ES-I3 (cell line): ENCODE data around the gene CNBD2.
"Not testable (repeated sequence)": the region's sequence is repeated elsewhere in the genome, so short reads cannot be mapped to it uniquely, and the experiment has no call there.

Source experiments
- H3K36me3 ChIP-seq: 2 replicates; pipeline ENCODE4 v1.6.1; 2013; ENCODE audit warnings: mild to moderate bottlenecking, low read length, control low read depth, moderate library complexity; ENCODE audit not compliant: insufficient read depth
- H3K4me1 ChIP-seq: 2 replicates; pipeline ENCODE4 v1.6.1; 2013; ENCODE audit warnings: mild to moderate bottlenecking, control low read depth, low read length; ENCODE audit not compliant: insufficient read depth
- H3K9ac ChIP-seq: 2 replicates; pipeline ENCODE4 v1.6.1; 2013; ENCODE audit warnings: low read depth, mild to moderate bottlenecking, low read length, moderate library complexity
- H3K9me3 ChIP-seq: 2 replicates; pipeline ENCODE4 v1.6.1; 2013; ENCODE audit warnings: mild to moderate bottlenecking, low read length, moderate library complexity; ENCODE audit not compliant: control insufficient read depth, insufficient read depth

Gene CNBD2

DNA sequence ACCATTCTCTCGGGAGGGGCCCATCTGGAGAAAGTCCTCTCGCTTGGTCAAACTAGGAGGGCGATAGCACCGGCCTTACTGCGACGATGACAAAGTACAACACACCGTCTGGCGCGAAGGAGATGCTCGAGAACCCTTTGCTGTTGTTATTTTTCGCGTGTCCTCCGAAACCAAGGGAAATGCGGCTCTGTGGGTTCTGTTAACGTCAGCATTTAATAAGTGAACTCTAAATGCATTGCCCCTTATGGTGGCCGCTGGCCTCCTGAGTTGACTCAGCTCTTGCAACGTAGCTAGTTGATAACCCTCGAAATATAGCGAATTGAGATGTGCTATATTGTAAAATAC, 13.5 kb upstream of the CNBD2 start:
- Histone ChIP-seq H3K9me3 (no peaks in the 10 kb centered on the region), H3K36me3 (no peaks in the 10 kb centered on the region), H3K4me1 (no peaks in the 10 kb centered on the region), H3K9ac (peak overlapping the region; percentile 77)

DNA sequence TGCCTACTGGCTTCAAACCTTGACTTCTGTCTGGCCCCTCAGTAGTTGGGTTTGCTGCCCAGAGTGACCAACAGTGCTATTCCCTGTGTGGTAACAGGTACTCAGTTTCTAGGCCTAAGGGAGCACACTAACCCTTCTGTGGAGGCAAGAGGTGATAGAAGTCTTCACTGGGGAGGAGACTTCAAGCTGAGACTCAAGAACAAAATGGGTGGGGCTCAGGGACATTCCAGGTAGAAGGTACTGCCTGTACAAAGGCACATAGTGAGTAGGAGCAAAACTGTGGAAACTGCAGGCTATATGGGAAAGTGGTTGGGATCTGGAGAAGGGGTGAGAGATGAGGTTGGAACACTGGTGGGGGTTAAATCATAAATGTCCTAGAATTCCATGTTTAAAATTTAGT, 11.8 kb upstream of the CNBD2 start:
- no peaks in the 10 kb centered on the region for H3K36me3 ChIP-seq
- no peaks in the 10 kb centered on the region for H3K4me1 ChIP-seq
- no peaks in the 10 kb centered on the region for H3K9me3 ChIP-seq
- H3K9ac ChIP-seq: no peak overlapping the region

GRCh38 chr20:35959291-35959690, 9.1 kb upstream of the CNBD2 start:
- H3K4me1 ChIP-seq, H3K9ac ChIP-seq, H3K9me3 ChIP-seq, H3K36me3 ChIP-seq: not testable (repeated sequence)

DNA sequence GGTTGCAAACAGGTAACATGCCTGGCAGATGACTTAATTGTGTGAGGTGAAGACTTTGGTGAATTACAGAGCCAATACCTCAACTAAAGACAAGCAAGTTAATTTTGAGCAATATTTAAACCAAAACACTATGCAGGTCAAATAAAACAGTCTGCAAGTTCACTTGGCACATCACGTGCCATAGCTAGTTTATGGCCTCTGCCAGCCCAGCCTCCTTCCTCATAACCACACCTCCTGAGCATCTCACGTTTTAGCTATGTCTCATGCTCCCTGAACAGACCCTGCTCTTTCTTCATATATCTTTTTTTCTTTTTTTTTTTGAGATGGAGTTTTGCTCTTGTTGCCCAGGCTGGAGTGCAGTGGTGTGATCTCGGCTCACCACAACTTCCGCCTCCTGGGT, 4.5 kb upstream of the CNBD2 start:
- H3K36me3 ChIP-seq: no peaks in the 10 kb centered on the region
- H3K4me1 ChIP-seq: peaks cover 9% of the 10 kb centered on the region
- no peak overlapping the region for H3K9ac ChIP-seq
- no peaks in the 10 kb centered on the region for H3K9me3 ChIP-seq

GRCh38 chr20:35968930-35969329, 540 bp downstream of the CNBD2 start:
- peaks cover 9% of the 10 kb centered on the region for H3K4me1 ChIP-seq
- no peaks in the 10 kb centered on the region for H3K36me3 ChIP-seq
- no peaks in the 10 kb centered on the region for H3K9me3 ChIP-seq
- H3K9ac ChIP-seq: no peak overlapping the region

- H3K4me1 ChIP-seq: peaks cover 9% of the 10 kb centered on the region
- no peak overlapping the region for H3K9ac ChIP-seq
- no peaks in the 10 kb centered on the region for H3K9me3 ChIP-seq
- H3K36me3 ChIP-seq: no peaks in the 10 kb centered on the region
These were observed 3.6 kb downstream of the CNBD2 start for GRCh38 chr20:35971981-35972380.

- H3K4me1 ChIP-seq: peaks cover 9% of the 10 kb centered on the region
- no peaks in the 10 kb centered on the region for H3K9me3 ChIP-seq
- no peak overlapping the region for H3K9ac ChIP-seq
- no peaks in the 10 kb centered on the region for H3K36me3 ChIP-seq
These were observed 4.1 kb downstream of the CNBD2 start for GRCh38 chr20:35972462-35972861.

- Histone ChIP-seq H3K4me1 (no peaks in the 10 kb centered on the region), H3K9me3 (no peaks in the 10 kb centered on the region), H3K36me3 (no peaks in the 10 kb centered on the region), H3K9ac (no peak overlapping the region)
These were observed 5.9 kb downstream of the CNBD2 start for GRCh38 chr20:35974256-35974655.

DNA sequence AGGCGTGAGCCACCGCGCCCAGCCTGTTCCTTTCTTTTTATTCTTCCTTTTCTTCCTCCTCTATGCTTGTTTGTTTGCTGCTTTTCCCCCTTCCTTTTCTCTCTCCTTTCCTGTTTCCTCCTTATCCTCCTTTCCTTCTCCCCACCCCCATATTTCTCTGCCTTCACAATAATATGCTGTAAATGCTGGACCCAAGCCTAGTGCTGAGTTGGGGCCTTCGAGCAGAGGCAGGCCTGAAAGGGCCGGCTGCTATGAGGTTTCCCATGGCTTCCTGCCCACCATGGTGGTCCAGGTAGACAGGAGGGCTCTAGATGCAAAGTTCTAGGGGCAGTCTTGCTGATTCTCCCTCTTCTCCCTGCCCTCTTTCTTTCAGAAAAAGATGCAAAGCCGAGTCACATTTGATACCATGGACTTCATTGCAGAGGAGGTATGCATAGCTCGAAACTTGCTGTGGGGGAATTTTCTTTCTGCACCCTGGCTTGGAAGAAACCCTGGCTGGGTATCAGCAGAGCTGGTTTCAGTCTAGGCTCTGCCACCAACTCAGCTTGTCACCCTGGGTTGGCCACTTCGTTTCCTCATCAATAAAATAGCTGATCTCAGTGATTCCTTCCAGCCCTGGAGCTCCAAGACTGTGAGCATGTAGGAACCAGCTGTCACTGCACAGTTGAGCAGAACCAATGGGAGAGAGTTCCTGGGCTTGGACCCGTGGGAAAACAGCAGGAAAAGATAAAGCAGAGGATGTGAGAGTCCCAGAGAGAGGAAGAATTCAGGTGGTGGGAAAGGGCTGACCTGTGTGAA, 7.4 kb downstream of the CNBD2 start:
- H3K9ac ChIP-seq: no peak overlapping the region
- H3K9me3 ChIP-seq: no peaks in the 10 kb centered on the region
- H3K36me3 ChIP-seq: no peaks in the 10 kb centered on the region
- no peaks in the 10 kb centered on the region for H3K4me1 ChIP-seq

DNA sequence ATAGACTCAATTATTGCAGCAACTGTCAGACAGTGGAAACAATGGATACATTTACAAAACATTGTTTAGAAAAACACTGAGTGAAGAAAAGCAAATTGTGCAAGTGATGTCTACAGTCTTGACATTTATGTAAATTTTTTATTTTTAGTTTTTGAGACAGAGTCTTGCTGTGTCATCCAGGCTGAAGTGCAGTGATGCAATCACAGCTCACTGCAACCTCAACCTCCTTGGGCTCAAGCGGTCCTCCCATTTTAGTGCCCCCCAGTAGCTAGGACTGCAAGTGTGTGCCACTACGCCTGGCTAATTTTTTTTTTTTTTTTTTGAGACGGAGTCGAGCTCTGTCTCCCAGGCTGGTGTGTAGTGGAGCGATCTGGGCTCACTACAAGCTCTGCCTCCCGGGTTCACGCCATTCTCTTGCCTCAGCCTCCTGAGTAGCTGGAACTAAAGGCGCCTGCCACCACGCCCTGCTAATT, 9.7 kb downstream of the CNBD2 start:
- Histone ChIP-seq H3K4me1 (no peaks in the 10 kb centered on the region), H3K9me3 (no peaks in the 10 kb centered on the region), H3K36me3 (no peaks in the 10 kb centered on the region), H3K9ac (no peak overlapping the region)

- no peaks in the 10 kb centered on the region for H3K9me3 ChIP-seq
- H3K4me1 ChIP-seq: no peaks in the 10 kb centered on the region
- H3K36me3 ChIP-seq: no peaks in the 10 kb centered on the region
- H3K9ac ChIP-seq: no peak overlapping the region
These were observed 11.2 kb downstream of the CNBD2 start for GRCh38 chr20:35979544-35979943.

DNA sequence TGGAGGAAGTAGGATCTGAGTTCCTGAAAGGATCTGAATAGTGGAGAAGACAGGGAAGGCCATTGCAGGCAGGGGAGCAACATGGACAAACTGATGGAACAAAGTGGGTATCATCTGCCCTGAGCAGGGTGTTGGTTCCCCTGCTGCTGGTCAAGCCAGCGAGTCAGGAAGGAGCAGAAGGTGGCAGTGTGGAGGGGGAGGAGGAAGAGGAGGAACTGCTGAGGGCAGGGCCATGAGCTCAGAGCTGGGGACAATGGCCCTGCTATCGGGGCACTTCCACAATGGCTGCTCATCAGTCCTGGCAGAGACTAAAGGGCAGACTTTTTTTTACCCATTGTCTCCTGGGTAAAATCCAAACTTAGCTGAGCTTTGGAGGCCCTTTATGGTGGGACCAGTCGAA, 13.6 kb downstream of the CNBD2 start:
- Histone ChIP-seq H3K4me1 (no peaks in the 10 kb centered on the region), H3K9ac (no peak overlapping the region), H3K36me3 (no peaks in the 10 kb centered on the region), H3K9me3 (no peaks in the 10 kb centered on the region)

DNA sequence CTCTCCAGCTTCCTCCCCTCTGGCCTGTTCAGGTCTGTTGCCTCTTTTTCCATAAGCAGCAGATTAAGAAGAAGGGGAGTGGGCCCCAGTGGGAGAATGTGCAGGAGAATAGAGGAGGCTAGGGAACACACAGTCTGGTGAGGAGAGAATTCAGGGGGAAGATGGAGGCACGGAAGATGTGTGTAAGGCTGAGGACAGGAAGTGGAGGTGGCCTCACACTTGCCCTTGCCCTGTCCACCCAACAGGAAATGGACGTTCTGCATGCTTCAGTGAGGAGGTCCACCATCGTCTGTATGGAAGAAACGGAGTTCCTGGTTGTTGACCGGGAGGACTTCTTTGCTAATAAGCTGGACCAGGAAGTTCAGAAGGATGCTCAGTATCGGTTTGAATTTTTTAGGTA, 16.0 kb downstream of the CNBD2 start:
- no peaks in the 10 kb centered on the region for H3K9me3 ChIP-seq

GRCh38 chr20:35985806-35986205, 17.4 kb downstream of the CNBD2 start:
- H3K36me3 ChIP-seq: no peaks in the 10 kb centered on the region
- no peaks in the 10 kb centered on the region for H3K9me3 ChIP-seq
- no peaks in the 10 kb centered on the region for H3K4me1 ChIP-seq
- no peak overlapping the region for H3K9ac ChIP-seq

More for the DNA sequence above, 16.0 kb downstream of the CNBD2 start:
- no peak overlapping the region for H3K9ac ChIP-seq
- H3K36me3 ChIP-seq: no peaks in the 10 kb centered on the region
- H3K4me1 ChIP-seq: no peaks in the 10 kb centered on the region

GRCh38 chr20:35988910-35989463, 20.6 kb downstream of the CNBD2 start:
- Histone ChIP-seq H3K4me1 (peaks cover 6% of the 10 kb centered on the region), H3K9ac (no peak overlapping the region), H3K9me3 (no peaks in the 10 kb centered on the region)

More at GRCh38 chr20:35988910-35989463, 20.6 kb downstream of the CNBD2 start:
- no peaks in the 10 kb centered on the region for H3K36me3 ChIP-seq
